Lower leg skin (tissue), 3 donors: Measurements from ENCODE around the gene MXI1.

ENCODE experiments used
- POLR2A ChIP-seq, 2 donors: fragments of 450-650 bp; IDR thresholded peaks; one replicate each; pipeline ENCODE4 v1.6.1; 2016 to 2017; ENCODE audit warnings: antibody characterized with exemption in 2 of 2, mild to moderate bottlenecking in 1 of 2, moderate library complexity in 1 of 2
- TF ChIP-seq, protein P1 (sequence below), 3 donors: fragments of 450-650 bp; IDR thresholded peaks; one replicate each; pipeline ENCODE4 v1.5.1; 2016; ENCODE audit warnings: antibody characterized with exemption in 3 of 3, mild to moderate bottlenecking in 3 of 3, moderate library complexity in 2 of 3

DNA sequence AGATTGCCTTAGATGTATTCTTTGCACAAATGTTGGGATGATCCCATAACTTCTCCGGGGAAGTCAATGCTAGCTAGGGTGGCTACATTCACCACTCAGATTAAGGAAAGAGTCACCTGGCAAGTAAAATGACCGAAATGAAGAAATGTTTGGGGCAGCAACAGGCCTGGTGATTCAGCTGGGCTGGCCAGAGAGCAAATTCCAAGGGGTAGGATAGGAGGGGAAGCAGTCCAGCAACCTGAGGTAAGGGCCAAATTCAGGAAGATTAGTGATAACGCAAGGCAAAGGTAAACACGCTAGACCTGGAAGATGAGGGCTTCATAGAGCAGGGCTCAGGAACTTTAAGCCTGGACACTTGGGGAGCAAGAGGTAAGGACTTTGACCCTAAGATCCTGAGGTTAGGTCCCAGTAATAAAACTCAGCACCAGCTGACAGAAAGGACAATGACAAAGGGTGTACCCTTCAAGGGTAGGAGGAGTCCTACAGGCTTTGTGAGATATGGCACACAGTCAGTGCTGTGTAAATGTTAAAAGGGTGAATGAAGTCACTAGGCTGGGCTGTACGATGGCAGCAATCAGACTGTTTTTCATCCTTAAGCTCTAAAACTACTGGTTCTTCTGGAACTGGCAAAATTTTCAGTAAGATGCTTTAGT lies 120.0 kb downstream of the MXI1 start:
- TF ChIP-seq, protein P1, sequence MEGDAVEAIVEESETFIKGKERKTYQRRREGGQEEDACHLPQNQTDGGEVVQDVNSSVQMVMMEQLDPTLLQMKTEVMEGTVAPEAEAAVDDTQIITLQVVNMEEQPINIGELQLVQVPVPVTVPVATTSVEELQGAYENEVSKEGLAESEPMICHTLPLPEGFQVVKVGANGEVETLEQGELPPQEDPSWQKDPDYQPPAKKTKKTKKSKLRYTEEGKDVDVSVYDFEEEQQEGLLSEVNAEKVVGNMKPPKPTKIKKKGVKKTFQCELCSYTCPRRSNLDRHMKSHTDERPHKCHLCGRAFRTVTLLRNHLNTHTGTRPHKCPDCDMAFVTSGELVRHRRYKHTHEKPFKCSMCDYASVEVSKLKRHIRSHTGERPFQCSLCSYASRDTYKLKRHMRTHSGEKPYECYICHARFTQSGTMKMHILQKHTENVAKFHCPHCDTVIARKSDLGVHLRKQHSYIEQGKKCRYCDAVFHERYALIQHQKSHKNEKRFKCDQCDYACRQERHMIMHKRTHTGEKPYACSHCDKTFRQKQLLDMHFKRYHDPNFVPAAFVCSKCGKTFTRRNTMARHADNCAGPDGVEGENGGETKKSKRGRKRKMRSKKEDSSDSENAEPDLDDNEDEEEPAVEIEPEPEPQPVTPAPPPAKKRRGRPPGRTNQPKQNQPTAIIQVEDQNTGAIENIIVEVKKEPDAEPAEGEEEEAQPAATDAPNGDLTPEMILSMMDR (IDR thresholded peaks at IDR 0.05) = no peak
- no peak for TF ChIP-seq POLR2A (IDR thresholded peaks at IDR 0.05)
